Amniotic epithelial cell (primary cell): ENCODE measurements around the gene APOL2.
A peak's percentile ranks its signal among the peaks of the same experiment; 100 is the strongest.
"Not testable (repeated sequence)": the region's sequence is repeated elsewhere in the genome, so short reads cannot be mapped to it uniquely, and the experiment has no call there.

ENCODE experiments used
- DNase-seq: peaks from one replicate; pipeline ENCODE4 v3.0.0-alpha.2; 2010; ENCODE audit warnings: low read depth

The APOL2 gene

DNA sequence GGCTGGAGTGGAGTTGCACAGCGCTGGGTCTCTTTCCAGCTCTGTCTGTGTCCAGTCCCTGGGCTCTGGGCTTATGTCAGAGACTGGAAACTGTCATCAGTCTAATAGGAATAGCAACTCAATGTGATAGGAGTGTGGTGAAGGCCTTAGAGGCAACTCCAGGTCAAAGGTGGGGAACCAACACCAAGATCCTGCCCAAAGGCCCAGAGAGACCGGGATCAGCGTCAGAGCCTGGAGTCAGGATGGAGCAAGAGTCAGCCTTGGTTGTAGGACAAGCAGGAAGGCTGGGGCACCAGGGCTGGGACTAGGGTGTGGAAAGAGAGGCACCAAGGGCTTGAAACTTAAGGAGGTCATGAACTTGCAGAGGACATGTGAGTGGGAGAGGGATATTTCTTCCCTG is 23.0 kb upstream of the APOL2 start:
- not testable (repeated sequence) for DNase-seq

- not testable (repeated sequence) for DNase-seq
These were observed 22.3 kb upstream of the APOL2 start for GRCh38 chr22:36261675-36262074.

DNA sequence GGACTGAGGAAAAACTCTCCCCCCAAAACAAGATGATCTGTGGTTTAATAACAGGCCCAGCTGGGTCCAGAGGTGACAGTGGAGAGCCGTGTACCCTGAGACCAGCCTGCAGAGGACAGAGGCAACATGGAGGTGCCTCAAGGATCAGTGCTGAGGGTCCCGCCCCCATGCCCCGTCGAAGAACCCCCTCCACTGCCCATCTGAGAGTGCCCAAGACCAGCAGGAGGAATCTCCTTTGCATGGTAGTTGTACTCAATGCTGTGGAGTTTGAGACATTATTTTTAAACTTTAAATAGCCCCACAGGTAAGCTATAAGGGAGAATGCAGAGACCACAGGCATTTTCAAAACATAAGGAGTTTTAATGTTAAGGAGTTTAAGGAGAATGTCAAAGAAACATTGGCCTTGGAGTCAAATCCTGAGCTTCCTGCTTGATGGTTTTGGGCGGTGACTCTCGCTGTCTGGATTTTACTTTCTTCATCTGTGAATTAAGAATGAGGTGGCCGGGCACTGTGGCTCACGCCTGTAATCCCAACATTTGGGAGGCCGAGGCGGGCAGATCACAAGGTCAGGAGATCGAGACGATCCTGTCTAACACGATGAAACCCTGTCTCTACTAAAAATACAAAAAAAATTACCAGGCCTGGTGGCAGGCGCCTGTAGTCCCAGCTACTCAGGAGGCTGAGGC is 20.4 kb upstream of the APOL2 start:
- DNase-seq = no peak

DNA sequence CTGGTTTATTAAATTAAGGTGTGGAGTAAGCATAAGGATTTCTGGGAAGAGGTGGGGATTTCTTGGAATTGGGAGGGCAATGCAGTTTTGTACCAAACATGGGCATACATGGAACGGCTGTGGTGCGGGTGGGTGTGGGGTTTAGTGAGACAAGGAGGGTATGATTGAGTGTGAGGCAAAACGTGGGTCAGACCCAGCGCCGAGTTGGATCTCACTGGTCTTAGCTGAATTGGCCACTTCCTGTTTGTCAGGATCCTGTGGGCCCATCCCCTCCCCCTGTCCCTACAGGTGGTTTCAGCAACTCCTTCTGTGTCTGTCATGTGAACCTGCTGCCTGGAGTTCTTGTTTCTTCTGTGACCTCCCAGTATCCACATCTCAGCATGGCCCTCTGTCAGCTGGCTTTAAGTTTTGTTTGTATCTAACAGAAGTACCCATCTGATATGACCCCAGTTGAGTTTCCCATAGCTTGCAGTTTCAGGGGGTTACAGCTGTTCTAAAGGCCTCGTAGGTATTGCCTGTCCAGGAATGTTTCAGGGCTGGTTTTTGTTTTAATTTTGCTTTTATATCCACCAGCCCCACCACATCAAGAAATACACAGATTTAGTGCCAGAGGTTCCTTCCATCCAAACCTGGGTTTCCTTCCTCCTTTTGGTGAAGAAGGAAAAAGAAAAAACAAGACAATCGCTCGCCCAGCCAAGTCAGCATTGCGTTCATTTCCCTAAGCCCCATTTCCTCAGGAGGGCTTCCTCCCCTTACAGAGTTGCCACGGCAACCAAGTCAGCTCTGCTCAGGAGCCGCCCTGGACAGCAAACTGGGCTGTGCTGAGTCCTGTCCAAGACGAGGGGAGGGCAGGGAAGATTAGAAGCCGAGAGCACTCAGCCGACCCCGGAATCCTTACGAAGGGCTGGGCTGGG is 19.6 kb upstream of the APOL2 start:
- DNase-seq = peak; percentile 76

DNA sequence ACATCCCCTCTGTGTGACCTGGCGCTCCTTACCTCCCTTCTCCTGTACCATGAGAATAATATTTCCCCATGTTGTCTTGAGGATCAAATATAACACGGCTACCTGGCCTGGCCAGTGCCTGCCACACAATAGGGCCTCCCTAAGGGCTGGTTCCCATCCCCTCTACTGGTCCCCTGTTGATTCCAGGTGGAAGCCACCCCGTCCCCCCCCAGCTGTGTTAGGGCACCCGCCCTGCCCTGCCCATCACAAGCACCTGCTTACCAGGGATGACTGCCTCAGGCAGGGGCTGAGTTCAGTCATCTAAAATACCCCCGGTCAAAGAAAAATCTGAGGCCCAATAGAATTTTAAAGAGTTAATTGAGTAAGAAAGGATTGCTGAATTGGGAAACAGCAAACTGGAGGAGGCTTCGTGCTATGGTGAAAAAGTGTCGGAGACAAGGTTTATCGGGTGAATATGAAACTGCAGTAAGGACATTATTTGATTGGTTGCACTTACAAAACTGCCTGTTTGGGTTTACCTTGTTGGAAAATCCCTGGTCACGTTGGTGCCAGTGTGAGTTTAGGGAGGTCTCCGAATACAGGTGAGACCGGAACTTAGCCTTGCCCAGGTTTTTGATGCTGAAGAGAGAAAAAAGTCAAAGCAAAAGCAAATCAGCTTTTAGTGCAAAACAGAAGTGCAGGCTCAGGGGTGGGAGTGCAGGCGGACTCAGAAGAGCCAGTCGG is 18.8 kb upstream of the APOL2 start:
- DNase-seq = no peak

DNA sequence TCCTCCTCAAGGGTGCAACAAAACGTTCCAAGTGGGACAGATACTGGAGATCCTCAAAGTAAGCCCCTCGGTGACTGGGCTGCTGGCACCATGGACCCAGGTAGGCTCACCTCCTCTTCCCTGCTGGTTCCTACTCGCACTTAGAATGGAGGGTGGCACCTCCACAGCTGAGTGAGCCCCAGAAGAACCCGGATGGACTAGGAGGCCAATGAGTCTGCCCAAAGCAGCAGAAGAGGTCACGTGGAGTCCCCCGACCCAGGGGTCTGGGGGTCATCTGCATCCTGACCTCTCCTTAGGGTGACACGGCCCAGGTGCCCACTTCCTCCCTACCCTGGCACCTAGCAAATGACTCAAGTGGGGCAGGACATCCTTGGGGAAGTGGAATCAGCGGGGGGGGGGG is 18.0 kb upstream of the APOL2 start:
- no peak for DNase-seq

DNA sequence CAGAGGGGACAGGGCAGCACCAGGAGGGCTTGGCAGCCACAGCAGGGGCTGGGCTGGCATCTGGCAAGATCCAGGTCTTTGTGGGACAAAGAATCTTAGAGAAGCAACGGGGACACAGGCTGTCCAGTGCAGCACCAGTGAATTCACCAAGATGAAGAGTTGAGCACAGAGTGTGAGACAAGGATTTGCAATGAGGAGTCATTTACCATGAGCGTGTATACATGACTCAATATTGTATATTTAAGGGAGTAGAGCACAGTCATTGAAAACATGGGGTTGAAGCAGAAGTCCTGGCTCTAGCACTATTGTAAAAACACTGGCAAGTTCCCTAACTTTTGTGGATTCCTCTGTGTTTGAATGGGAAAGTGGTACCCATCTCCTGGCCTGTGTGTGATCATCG is 17.2 kb upstream of the APOL2 start:
- no peak for DNase-seq

DNA sequence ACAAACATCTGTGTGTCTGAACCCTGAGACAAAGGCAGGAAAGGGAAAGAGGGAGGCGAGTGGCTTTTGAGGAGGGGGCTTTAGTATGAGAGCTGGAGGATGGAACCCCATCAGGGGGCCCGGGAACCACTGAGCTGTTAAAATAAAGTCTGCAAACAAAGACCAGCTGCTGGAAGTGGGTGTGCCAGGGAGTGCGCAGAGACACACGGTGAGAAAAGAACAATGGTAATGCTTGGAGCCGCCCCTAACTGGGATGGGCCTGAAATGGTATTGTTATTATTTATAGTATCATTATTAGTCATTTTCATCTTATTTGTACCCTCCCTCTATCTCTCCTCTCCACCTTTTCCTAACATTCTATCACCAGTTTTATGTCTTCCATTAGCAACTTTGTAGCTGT is 16.2 kb upstream of the APOL2 start:
- DNase-seq = not testable (repeated sequence)

DNA sequence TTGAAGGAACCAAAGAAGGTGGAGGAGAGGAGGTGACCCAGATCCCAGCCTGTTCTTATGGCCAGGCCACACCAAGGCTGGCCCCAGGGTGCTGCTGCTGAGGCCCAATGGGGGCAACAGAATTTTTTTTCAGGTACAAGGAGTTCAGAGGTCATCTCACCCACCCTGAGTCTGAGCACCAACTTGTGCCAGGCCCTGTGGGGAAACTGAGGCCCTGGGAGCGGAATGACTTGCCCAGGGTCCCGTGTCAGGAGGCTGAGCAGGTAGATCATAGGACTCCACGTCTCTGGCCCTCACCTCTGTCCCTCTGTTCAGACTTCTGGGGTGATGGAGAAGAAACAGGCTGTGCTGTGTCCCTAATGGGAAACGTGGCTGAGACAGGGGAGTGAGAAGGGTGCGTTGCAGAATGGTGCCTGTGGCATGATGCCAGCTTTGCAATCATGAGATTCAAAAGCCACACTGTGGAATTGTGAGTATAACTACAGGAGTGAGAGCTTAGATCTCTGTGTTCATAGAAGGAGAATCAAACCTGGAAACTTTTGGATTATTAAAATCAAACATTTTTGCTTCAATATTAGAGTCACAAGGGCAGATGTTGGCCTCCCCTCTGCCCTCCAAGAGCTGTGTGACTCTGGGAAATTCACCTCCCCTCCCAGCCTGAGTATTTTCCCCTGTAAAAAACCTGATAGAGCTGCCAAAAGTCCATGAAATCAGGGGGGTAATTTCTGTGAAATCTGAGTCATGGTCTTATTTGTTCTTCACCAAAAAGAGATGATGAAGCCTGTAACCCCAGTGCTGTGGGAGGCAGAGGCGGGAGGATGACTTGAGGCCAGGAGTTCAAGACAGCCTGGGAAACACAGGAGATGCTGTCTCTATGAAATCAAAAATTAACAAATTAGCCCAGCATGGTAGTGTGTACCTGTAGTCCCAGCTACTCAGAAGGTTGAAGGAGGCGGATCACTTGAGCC is 14.5 kb upstream of the APOL2 start:
- no peak for DNase-seq

DNA sequence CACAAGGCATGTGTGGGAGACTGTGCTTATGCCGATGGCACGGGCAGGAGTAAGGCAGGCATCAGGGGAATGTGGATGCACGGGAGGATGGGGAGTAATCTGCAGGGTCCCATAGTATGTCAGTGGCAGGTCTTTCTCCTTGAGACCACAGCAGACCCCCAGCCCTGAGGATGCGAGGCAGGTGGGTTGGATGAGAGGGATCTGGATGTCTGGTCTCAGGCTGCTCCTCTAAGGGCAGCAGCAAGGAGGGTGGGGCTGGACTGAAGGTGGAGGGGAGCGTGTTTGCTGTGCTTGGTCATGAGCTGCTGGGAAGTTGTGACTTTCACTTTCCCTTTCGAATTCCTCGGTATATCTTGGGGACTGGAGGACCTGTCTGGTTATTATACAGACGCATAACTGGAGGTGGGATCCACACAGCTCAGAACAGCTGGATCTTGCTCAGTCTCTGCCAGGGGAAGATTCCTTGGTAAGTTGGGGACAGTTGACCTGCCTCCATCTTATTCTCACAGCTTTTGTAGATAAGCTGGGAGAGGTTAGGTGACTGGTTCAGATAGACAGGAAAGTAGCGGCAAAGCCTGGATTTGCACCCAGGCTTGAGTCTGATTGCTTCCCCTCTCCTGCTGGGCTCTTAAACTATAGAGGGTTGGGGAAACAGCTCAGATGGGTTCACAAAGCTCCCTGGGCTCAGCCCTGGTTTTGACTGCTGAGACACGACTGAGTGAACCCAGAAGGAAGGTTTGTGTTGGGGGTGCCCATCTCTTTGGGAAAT is 13.6 kb upstream of the APOL2 start, which contains the start of gene APOL1:
Gene APOL1 (plus strand): TSS at position 380 of the 769 bp plus-strand sequence. CDS start 1,823 bp downstream, outside the sequence.
- peak; percentile 57 for DNase-seq

GRCh38 chr22:36251979-36252608 is 12.8 kb upstream of the APOL2 start:
- DNase-seq = not testable (repeated sequence)

- not testable (repeated sequence) for DNase-seq
These were observed 11.1 kb upstream of the APOL2 start for GRCh38 chr22:36250292-36250960.

DNA sequence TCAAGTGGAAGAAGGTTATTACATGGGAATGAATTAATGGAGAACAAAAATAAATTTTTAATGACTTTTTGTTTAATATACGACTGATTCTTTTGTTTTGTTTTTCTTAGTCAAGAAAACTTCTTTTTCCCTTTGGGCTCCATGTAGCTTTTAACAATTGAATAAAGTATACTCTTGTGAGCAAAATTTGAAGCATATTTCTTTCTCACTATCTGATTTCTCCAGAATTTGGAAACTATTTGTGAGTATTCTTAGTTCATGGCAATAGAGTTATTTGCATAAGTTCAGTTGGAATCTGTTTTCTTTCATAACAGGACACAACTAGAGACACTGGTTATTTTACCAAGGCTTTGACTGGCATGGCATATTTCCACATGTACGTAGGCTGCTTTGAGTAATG is 9.8 kb upstream of the APOL2 start:
- no peak for DNase-seq

- DNase-seq = no peak
These were observed 8.6 kb upstream of the APOL2 start for GRCh38 chr22:36247955-36248354.

DNA sequence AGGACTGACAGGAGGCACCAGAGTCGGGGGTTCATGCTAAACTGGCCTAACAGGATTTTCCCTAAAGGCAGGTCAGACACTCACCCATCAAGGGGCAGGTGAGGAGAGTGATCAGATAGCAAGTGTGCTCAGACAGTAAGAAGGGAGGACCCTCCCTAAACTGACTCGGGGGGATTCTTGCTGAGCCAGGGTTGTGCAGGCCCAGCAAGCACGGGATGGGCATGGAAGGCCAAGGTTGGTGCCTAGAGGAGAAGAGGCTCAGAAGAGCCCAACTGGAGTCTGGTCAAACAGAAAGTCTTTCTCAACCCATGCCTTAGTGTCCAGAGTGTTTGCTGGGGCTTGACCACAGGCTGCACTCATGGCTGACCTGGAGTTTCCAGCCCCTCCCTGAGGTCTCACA is 7.4 kb upstream of the APOL2 start:
- no peak for DNase-seq

DNA sequence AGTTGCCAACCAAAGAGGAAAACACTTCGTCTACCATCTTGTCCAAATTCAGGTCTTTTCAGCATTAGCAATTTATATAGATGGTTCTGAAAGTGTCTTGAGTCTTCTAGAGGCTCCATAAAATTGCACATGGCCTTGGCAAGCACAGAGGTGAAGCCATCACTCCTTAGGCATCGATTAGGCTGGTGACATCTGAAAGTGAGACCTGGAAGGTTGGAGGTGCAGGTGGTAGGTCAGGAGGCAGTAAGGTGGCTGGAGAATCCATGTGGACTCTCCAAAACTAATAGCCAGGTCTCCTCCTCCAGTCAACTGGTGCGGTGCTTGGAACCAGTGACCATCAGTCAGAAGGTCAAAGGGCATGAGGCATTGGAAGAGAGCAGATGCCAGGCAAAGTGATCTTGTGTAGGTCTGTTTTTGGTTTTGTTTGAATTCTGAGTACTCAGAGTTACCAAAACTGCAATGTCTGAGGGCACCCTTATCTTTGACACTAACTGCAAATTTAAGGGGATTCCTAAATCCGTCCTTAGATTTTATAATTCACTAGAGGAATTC is 6.6 kb upstream of the APOL2 start:
- no peak for DNase-seq

DNA sequence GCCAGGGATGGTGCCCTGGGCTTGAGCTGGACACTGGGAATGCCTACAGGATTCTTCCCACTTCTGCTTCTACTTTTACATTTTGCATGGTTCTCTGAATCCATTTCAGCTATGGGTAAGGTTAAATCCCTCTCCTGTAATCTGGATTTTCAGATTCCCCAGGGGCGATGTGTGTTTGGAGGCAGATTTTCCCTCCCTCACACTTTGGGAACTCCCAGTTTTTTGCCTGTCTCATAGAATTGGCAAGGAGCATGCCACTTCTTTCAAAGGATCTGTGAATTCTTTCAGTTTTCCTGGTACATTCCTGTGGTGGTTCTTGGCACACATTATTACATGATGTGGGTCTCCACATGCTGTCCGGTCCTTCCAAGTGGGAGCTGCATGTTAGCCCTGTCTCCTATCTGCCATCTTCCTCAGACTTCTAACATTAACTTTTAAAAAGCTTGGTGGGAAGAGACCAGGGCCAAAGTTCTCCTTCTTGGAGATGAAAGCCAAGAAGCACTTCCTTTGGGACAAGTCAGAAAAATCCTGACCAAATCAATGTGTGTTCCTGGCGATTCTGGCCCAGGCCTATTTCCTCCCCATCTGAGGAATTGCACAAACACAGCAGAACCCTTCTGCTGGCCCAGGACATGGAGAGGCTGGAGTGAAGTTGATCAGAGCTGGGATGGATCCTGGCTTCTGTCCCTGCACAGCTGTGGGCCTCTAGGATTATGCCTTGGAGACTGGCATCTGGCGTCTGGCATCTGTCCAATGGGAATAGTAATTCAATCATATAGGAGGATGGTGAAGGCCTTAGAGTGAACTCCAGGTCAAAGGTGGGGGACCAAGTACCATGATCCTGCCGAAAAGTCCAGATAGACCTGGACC is 5.4 kb upstream of the APOL2 start:
- DNase-seq = peak; percentile 65

GRCh38 chr22:36243986-36244385 is 4.7 kb upstream of the APOL2 start:
- no peak for DNase-seq

DNA sequence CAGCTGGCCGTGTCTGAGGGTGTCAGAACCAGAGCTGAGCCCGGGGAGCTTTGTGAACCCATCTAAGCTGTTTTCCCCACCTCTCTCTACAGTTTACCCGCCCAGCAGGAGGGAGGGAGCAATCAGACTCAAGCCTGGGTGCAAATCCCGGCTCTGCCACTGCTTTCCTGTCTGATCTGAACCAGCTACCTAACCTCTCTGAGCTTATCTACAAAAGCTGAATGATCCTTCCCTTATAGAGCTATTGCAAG is 252 bp downstream of the APOL2 start:
- DNase-seq = peak; percentile 36
